HAP-1 (cell line): ENCODE data around the gene SLC6A9.

Experiments
- DNase-seq, 2 experiments: peaks; one replicate each; pipeline ENCODE4 v3.0.0-alpha.2; 2016 to 2020; ENCODE audit warnings: low spot score in 2 of 2
- H3K27me3 ChIP-seq: fragments of 250-450 bp; sonication (Bioruptor Pico); 2 replicates; pipeline ENCODE4 v1.5.1; 2020; ENCODE audit warnings: low read depth, mild to moderate bottlenecking, moderate library complexity
- H3K36me3 ChIP-seq: fragments of 250-450 bp; sonication (Bioruptor Pico); replicated peaks from 2 replicates; pipeline ENCODE4 v1.5.1; 2020; ENCODE audit warnings: mild to moderate bottlenecking
- H3K4me1 ChIP-seq: fragments of 250-450 bp; sonication (Bioruptor Pico); 2 replicates; pipeline ENCODE4 v1.5.1; 2020; ENCODE audit warnings: mild to moderate bottlenecking
- H3K4me3 ChIP-seq: fragments of 250-450 bp; sonication (Bioruptor Pico); 2 replicates; pipeline ENCODE4 v1.5.1; 2020; ENCODE audit warnings: mild to moderate bottlenecking, moderate library complexity
- H3K9me3 ChIP-seq: fragments of 250-450 bp; sonication (Bioruptor Pico); 2 replicates; pipeline ENCODE4 v1.5.1; 2020; ENCODE audit warnings: mild to moderate bottlenecking, moderate library complexity
- in situ Hi-C: fragments of 300-500 bp; cut with MboI; formaldehyde crosslinking; loops from 3 replicates; pipeline ENCODE4 v1.14.3; 2020; ENCODE audit warnings: low sequenced_read_pairs, inconsistent platforms, mixed read lengths

The SLC6A9 gene

GRCh38 chr1:44043176-44044070 lies 12.2 kb upstream of the SLC6A9 start:
- in situ Hi-C loops: loop anchor here (25.0 kb wide), 1 partner anchor 281 kb away; no protein-coding TSS in a partner anchor
- H3K4me3 ChIP-seq: no peak overlapping the region
- peak in 1 of 2 experiments; percentile 34 for DNase-seq
- H3K9me3 ChIP-seq: no peaks in the 10 kb centered on the region
- H3K36me3 ChIP-seq: no peaks in the 10 kb centered on the region
- no peaks in the 10 kb centered on the region for H3K4me1 ChIP-seq
- no peaks in the 10 kb centered on the region for H3K27me3 ChIP-seq

- no peak overlapping the region for H3K4me3 ChIP-seq
- no peaks in the 10 kb centered on the region for H3K36me3 ChIP-seq
- no peaks in the 10 kb centered on the region for H3K9me3 ChIP-seq
- DNase-seq: no peak
- no peaks in the 10 kb centered on the region for H3K27me3 ChIP-seq
- in situ Hi-C loops: loop anchor here (25.0 kb wide), 1 partner anchor 279 kb away; no protein-coding TSS in a partner anchor
- peaks cover 7% of the 10 kb centered on the region for H3K4me1 ChIP-seq
Observed at GRCh38 chr1:44040846-44041245, 9.6 kb upstream of the SLC6A9 start.

- H3K27me3 ChIP-seq: no peaks in the 10 kb centered on the region
- in situ Hi-C loops: loop anchor here (25.0 kb wide), 1 partner anchor 278 kb away; no protein-coding TSS in a partner anchor
- peaks cover 8% of the 10 kb centered on the region for H3K4me1 ChIP-seq
- H3K9me3 ChIP-seq: no peaks in the 10 kb centered on the region
- DNase-seq: no peak
- no peak overlapping the region for H3K4me3 ChIP-seq
- no peaks in the 10 kb centered on the region for H3K36me3 ChIP-seq
Observed at GRCh38 chr1:44040418-44040817, 9.2 kb upstream of the SLC6A9 start.

GRCh38 chr1:44038876-44039657 lies 7.8 kb upstream of the SLC6A9 start:
- Histone ChIP-seq H3K9me3 (no peaks in the 10 kb centered on the region), H3K36me3 (no peaks in the 10 kb centered on the region), H3K4me1 (peaks cover 8% of the 10 kb centered on the region), H3K4me3 (no peak overlapping the region), H3K27me3 (no peaks in the 10 kb centered on the region)
- DNase-seq: no peak
- in situ Hi-C loops: loop anchor here (10.0 to 25.0 kb wide), 2 partner anchors 277 to 514 kb away; no protein-coding TSS in a partner anchor

- in situ Hi-C loops: loop anchor here (10.0 to 25.0 kb wide), 2 partner anchors 275 to 512 kb away; no protein-coding TSS in a partner anchor
- H3K36me3 ChIP-seq: no peaks in the 10 kb centered on the region
- no peak overlapping the region for H3K4me3 ChIP-seq
- no peaks in the 10 kb centered on the region for H3K9me3 ChIP-seq
- H3K4me1 ChIP-seq: peaks cover 8% of the 10 kb centered on the region
- H3K27me3 ChIP-seq: no peaks in the 10 kb centered on the region
- DNase-seq: no peak
Observed at GRCh38 chr1:44037154-44037553, 5.9 kb upstream of the SLC6A9 start.

- Histone ChIP-seq H3K36me3 (no peaks in the 10 kb centered on the region), H3K4me3 (no peak overlapping the region), H3K9me3 (no peaks in the 10 kb centered on the region), H3K27me3 (no peaks in the 10 kb centered on the region), H3K4me1 (peaks cover 12% of the 10 kb centered on the region)
- DNase-seq: peak; percentile 72 to 84
- in situ Hi-C loops: loop anchor here (10.0 to 25.0 kb wide), 2 partner anchors 274 to 512 kb away; no protein-coding TSS in a partner anchor
Observed at GRCh38 chr1:44036409-44037139, 5.3 kb upstream of the SLC6A9 start.

GRCh38 chr1:44035726-44036408 lies 4.6 kb upstream of the SLC6A9 start:
- Histone ChIP-seq H3K27me3 (no peaks in the 10 kb centered on the region), H3K4me3 (no peak overlapping the region), H3K4me1 (peaks cover 13% of the 10 kb centered on the region), H3K9me3 (no peaks in the 10 kb centered on the region), H3K36me3 (no peaks in the 10 kb centered on the region)
- in situ Hi-C loops: loop anchor here (10.0 to 25.0 kb wide), 2 partner anchors 274 to 511 kb away; no protein-coding TSS in a partner anchor
- peak in 1 of 2 experiments; percentile 26 for DNase-seq

- in situ Hi-C loops: loop anchor here (10.0 to 25.0 kb wide), 2 partner anchors 273 to 510 kb away; no protein-coding TSS in a partner anchor
- Histone ChIP-seq H3K27me3 (no peaks in the 10 kb centered on the region), H3K36me3 (no peaks in the 10 kb centered on the region), H3K4me3 (no peak overlapping the region), H3K4me1 (peaks cover 13% of the 10 kb centered on the region), H3K9me3 (no peaks in the 10 kb centered on the region)
- DNase-seq: no peak
Observed at GRCh38 chr1:44034976-44035716, 3.9 kb upstream of the SLC6A9 start.

GRCh38 chr1:44034423-44034822 lies 3.2 kb upstream of the SLC6A9 start:
- no peak for DNase-seq
- Histone ChIP-seq H3K36me3 (no peaks in the 10 kb centered on the region), H3K9me3 (no peaks in the 10 kb centered on the region), H3K4me3 (no peak overlapping the region), H3K4me1 (peaks cover 16% of the 10 kb centered on the region), H3K27me3 (no peaks in the 10 kb centered on the region)
- in situ Hi-C loops: loop anchor here (10.0 to 25.0 kb wide), 2 partner anchors 272 to 510 kb away; no protein-coding TSS in a partner anchor

- H3K27me3 ChIP-seq: no peaks in the 10 kb centered on the region
- no peaks in the 10 kb centered on the region for H3K36me3 ChIP-seq
- DNase-seq: no peak
- H3K9me3 ChIP-seq: no peaks in the 10 kb centered on the region
- in situ Hi-C loops: loop anchor here (10.0 to 25.0 kb wide), 2 partner anchors 271 to 509 kb away; no protein-coding TSS in a partner anchor
- peaks cover 18% of the 10 kb centered on the region for H3K4me1 ChIP-seq
- no peak overlapping the region for H3K4me3 ChIP-seq
Observed at GRCh38 chr1:44033756-44034155, 2.5 kb upstream of the SLC6A9 start.

GRCh38 chr1:44033041-44033575 lies 1.8 kb upstream of the SLC6A9 start:
- no peak for DNase-seq
- Histone ChIP-seq H3K36me3 (no peaks in the 10 kb centered on the region), H3K27me3 (no peaks in the 10 kb centered on the region), H3K4me1 (peaks cover 18% of the 10 kb centered on the region), H3K4me3 (no peak overlapping the region), H3K9me3 (no peaks in the 10 kb centered on the region)
- in situ Hi-C loops: loop anchor here (10.0 to 25.0 kb wide), 2 partner anchors 271 to 508 kb away; no protein-coding TSS in a partner anchor
